ENCODE data around the gene UCHL1. TPM values are rescaled to one million over a fixed set of nuclear protein-coding genes. Genes with fewer than 3 reads are reported as not detected.
"Not testable (repeated sequence)": the region's sequence is repeated elsewhere in the genome, so short reads cannot be mapped to it uniquely, and the experiment has no call there.

Gene UCHL1
- total RNA-seq, 2 donors from 2014 or later = 1.9 to 2.7 TPM

DNA sequence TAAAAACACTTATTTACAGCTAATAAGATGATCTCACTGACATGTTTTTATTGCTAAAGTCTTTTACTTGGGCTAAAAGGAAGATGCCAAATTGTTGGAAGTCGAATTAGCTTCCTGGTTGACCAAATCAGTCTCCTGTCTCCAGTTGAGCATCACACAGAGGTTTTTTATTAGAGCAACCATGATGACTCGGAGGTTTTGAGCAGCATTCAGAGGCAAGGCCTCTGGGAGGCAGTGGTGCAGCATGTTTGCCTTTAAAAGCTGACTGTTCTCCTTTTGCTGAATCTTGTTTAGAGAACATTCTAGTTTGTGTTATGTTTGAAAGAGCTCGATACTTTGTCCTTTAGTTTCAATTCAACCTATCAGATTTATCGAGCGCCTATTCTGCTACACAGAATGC is 2.1 kb downstream of the UCHL1 start:
- H3K27ac Mint-ChIP-seq = no peak overlapping the region
- H3K9me3 Mint-ChIP-seq = no peaks in the 10 kb centered on the region
- no peak overlapping the region for H3K4me3 Mint-ChIP-seq
- DNase-seq (ENCODE audit: low spot score) = no peak
- peaks cover 23 to 33% of the 10 kb centered on the region in 2 donors for H3K27me3 Mint-ChIP-seq
- H3K4me1 Mint-ChIP-seq (ENCODE audit: low read depth in 2 of 2) = peaks cover 0 to 5% of the 10 kb centered on the region in 2 donors
- no peak for ATAC-seq
- H3K36me3 Mint-ChIP-seq = peaks cover 7% of the 10 kb centered on the region

DNA sequence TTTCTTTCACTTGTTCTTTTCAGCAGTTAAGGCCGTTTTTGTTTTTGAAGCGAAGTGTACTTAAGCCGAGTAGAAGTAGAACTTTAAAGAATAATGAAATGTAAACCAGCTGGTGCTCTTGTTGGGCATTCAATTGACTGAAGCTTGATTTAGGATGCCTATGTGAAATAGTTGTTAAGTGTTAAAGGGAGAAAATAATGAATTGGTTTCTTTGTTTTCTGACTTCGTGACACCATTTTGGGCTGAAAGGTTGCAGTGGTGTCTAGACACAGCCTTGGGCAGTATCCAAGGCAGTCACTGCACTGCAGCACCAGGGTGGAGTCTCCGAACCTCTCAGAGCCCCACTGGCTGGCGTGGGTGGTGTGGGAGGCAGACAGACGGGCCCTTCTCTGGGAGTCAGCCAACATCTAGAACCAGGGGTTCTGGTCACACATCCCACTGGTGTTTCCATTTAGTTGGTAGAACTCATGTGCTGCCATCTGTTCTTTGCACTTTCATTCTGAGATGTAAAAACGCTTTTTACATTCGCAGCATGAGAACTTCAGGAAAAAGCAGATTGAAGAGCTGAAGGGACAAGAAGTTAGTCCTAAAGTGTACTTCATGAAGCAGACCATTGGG is 3.5 kb downstream of the UCHL1 start:
- peaks cover 7% of the 10 kb centered on the region for H3K36me3 Mint-ChIP-seq
- no peak overlapping the region for H3K27ac Mint-ChIP-seq
- ATAC-seq = no peak
- no peak for DNase-seq (ENCODE audit: low spot score)
- no peak overlapping the region for H3K4me3 Mint-ChIP-seq
- H3K27me3 Mint-ChIP-seq = peaks cover 19 to 33% of the 10 kb centered on the region in 2 donors
- H3K9me3 Mint-ChIP-seq = no peaks in the 10 kb centered on the region
- H3K4me1 Mint-ChIP-seq (ENCODE audit: low read depth in 2 of 2) = peaks cover 0 to 5% of the 10 kb centered on the region in 2 donors

DNA sequence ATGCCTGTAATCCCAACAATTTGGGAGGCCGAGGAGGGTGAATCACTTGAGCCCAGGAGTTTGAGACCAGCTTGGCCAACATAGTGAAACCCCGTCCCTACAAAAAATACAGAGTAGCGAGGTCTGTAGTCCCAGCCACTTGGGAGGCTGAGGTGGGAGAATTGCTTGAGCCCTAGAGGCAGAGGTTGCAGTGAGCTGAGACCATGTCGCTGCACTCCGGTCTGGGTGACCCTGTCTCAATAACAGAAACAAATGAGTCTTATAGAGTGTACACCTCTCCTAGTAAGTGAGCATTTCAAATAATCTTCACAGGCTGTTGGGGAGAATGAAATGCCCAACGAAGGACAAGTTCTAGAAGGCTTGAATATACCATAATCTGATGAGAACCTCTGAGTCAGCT is 5.5 kb downstream of the UCHL1 start:
- Mint-ChIP-seq H3K36me3 (peaks cover 7% of the 10 kb centered on the region), H3K4me1 (ENCODE audit: low read depth in 2 of 2) (peaks cover 0 to 5% of the 10 kb centered on the region in 2 donors), H3K9me3 (no peaks in the 10 kb centered on the region), H3K27me3 (peaks cover 12 to 22% of the 10 kb centered on the region in 2 donors), H3K27ac (no peak overlapping the region), H3K4me3 (no peak overlapping the region)
- DNase-seq (ENCODE audit: low spot score) (no peak), ATAC-seq (no peak)

DNA sequence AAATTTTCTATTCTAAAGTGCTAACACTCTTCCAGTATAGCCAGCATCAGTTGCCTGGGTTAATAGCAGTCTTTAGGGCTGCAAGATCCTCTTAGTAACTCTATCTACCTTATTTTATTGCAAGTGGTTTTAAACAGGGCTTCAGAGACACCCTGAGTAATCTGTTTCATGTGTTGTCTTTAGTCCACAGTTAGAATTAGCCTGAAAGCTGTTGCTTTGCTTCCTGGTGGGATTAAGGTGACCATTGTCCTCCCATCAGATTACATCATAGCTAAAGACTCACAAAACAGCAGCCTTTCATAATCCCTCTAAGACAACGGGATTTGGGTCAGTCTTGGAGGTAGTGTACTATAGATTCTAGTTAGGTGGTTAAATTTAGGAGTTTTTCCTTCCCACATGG is 7.5 kb downstream of the UCHL1 start:
- Mint-ChIP-seq H3K27me3 (peaks cover 0 to 14% of the 10 kb centered on the region in 2 donors), H3K4me1 (ENCODE audit: low read depth in 2 of 2) (no peaks in the 10 kb centered on the region), H3K36me3 (no peaks in the 10 kb centered on the region), H3K9me3 (no peaks in the 10 kb centered on the region), H3K4me3 (no peak overlapping the region), H3K27ac (no peak overlapping the region)
- DNase-seq (ENCODE audit: low spot score) (no peak), ATAC-seq (no peak)

DNA sequence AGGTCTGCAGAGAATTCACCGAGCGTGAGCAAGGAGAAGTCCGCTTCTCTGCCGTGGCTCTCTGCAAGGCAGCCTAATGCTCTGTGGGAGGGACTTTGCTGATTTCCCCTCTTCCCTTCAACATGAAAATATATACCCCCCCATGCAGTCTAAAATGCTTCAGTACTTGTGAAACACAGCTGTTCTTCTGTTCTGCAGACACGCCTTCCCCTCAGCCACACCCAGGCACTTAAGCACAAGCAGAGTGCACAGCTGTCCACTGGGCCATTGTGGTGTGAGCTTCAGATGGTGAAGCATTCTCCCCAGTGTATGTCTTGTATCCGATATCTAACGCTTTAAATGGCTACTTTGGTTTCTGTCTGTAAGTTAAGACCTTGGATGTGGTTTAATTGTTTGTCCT is 11.3 kb downstream of the UCHL1 start:
- ATAC-seq (no peak), DNase-seq (ENCODE audit: low spot score) (no peak)
- H3K4me3 Mint-ChIP-seq = no peak overlapping the region
- H3K36me3 Mint-ChIP-seq = no peaks in the 10 kb centered on the region
- H3K27me3 Mint-ChIP-seq = peaks cover under 1 to 5% of the 10 kb centered on the region in 2 donors
- no peaks in the 10 kb centered on the region for H3K4me1 Mint-ChIP-seq (ENCODE audit: low read depth in 2 of 2)
- H3K9me3 Mint-ChIP-seq = peaks cover under 1% of the 10 kb centered on the region
- H3K27ac Mint-ChIP-seq = no peak overlapping the region

DNA sequence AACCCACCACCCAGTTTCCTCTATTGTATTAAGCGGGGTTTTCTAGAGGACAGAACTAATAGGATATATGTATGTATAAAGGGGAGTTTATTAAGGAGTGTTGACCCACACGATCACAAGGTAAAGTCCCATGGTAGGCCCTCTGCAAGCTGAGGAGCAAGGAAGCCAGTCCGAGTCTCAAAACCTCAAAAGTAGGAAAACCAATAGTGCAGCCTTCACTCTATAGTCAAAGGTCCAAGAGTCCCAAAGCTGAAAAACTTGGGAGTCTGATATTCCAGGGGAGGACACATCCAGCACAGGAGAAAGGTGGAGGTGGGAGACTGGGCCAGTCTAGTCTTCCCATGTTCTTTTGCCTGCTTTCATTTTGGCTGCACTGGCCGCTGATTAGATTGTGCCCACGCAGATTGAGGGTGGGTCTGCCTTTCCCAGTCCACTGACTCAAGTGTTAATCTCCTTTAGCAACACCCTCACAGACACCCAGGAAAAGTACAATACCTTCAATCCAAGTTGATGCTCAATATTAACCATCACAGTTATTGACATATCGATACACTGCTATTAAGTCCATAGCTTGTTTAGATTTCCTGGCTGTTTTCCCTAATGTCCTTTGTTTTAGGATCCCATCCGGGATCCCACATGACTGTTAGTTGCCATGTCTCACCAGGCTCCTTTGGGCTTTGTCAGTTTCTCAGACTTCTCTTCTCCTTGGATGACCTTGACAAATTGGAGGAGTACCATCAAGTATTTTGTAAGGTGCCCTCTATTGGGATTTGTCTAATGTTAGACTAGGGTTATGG is 12.2 kb downstream of the UCHL1 start:
- ATAC-seq = no peak
- H3K9me3 Mint-ChIP-seq = peaks cover 5% of the 10 kb centered on the region
- H3K4me1 Mint-ChIP-seq (ENCODE audit: low read depth in 2 of 2) = no peaks in the 10 kb centered on the region
- H3K4me3 Mint-ChIP-seq = no peak overlapping the region
- DNase-seq (ENCODE audit: low spot score) = no peak
- peaks cover 5 to 6% of the 10 kb centered on the region in 2 donors for H3K27me3 Mint-ChIP-seq
- no peaks in the 10 kb centered on the region for H3K36me3 Mint-ChIP-seq
- no peak overlapping the region for H3K27ac Mint-ChIP-seq

DNA sequence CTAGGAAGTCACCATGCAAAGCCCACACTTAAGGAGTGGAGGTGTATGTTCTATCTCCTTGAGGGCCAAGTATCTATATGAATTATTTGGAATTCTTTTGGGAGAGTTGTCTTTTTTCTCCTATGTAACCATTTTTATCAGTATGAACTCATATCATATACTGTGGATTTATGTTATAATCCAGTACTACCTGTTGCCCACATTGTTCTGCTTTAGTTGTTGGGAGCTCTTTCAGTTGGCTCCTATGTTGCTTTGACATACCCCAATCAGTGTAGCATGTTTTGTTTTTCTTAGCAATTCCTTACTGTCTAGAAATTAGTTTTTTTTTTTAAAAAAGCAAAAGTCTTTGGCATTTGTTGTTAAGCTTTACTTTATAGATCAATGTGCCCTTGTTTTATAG is 13.0 kb downstream of the UCHL1 start:
- H3K27ac Mint-ChIP-seq = no peak overlapping the region
- no peaks in the 10 kb centered on the region for H3K36me3 Mint-ChIP-seq
- no peak for ATAC-seq
- peaks cover 5% of the 10 kb centered on the region for H3K9me3 Mint-ChIP-seq
- no peak overlapping the region for H3K4me3 Mint-ChIP-seq
- no peak for DNase-seq (ENCODE audit: low spot score)
- peaks cover 5 to 6% of the 10 kb centered on the region in 2 donors for H3K27me3 Mint-ChIP-seq
- H3K4me1 Mint-ChIP-seq (ENCODE audit: low read depth in 2 of 2) = no peaks in the 10 kb centered on the region

DNA sequence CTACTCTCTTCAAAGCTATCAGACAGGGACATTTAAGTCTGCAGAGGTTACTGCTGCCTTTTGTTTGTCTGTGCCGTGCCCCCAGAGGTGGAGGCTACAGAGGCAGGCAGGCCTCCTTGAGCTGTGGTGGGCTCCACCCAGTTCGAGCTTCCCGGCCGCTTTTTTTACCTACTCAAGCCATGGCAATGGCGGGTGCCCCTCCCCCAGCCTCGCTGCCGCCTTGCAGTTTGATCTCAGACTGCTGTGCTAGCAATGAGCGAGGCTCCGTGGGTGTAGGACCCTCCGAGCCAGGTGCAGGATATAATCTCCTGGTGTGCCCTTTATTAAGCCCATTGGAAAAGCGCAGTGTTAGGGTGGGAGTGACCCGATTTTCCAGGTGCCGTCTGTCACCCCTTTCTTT is 19.2 kb downstream of the UCHL1 start:
- H3K27me3 Mint-ChIP-seq = peaks cover 6 to 11% of the 10 kb centered on the region in 2 donors
- ATAC-seq; H3K27ac Mint-ChIP-seq; H3K4me3 Mint-ChIP-seq; DNase-seq (ENCODE audit: low spot score); H3K9me3 Mint-ChIP-seq; H3K4me1 Mint-ChIP-seq (ENCODE audit: low read depth in 2 of 2); H3K36me3 Mint-ChIP-seq: not testable (repeated sequence)

DNA sequence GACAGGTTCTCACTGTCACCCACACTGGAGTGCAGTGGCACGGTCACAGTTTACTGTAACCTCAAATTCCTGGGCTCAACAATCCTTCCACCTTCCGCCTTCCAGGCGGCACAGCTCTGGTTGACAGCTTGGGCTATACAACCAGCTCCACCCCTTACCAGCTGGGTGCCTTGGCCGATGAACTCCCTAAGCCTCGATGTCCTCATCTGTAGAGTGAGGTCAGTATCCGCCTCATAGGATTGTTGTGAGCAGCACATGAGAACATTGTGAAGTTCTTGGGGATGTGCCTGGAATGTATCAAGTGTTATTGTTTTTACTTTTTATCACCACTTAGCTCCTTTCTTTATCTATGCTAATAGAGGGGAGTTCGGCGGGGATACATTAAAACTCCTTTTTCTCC is 23.3 kb downstream of the UCHL1 start:
- Mint-ChIP-seq H3K4me3 (no peak overlapping the region), H3K27ac (no peak overlapping the region), H3K4me1 (ENCODE audit: low read depth in 2 of 2) (no peaks in the 10 kb centered on the region), H3K36me3 (no peaks in the 10 kb centered on the region), H3K27me3 (peaks cover 5 to 6% of the 10 kb centered on the region in 2 donors), H3K9me3 (no peaks in the 10 kb centered on the region)
- ATAC-seq = no peak
- no peak for DNase-seq (ENCODE audit: low spot score)

DNA sequence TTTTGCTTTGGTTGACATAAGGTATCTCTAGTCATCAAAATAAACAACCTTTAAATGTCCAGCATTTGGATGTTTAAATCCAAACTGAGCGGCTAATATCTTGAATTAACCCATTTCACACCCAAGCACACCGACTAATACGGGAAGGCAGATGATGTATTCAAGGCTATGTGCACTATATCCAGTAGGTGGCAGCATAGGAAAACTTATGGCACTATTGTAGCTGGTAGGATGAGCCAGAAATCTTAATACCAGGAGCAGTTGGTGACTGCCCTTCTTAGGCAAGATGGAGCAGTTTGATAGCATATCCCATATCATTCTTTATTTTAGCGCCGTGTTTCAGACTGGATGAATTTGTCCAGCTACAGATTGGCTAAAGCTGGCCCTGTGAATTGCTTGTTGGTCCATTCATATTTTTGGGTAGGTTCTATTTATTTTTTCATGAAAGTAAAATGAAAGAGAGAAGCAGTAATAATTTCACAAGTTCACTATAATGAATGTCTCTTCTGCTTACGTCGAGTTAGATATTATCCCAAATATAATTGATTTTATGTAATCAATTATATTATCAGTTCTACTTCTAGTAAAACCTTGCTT is 24.4 kb downstream of the UCHL1 start:
- Mint-ChIP-seq H3K27me3 (peaks cover 5 to 6% of the 10 kb centered on the region in 2 donors), H3K36me3 (no peaks in the 10 kb centered on the region), H3K4me3 (no peak overlapping the region), H3K9me3 (no peaks in the 10 kb centered on the region), H3K27ac (no peak overlapping the region), H3K4me1 (ENCODE audit: low read depth in 2 of 2) (no peaks in the 10 kb centered on the region)
- ATAC-seq = peak; percentile 68 to 83
- no peak for DNase-seq (ENCODE audit: low spot score)

DNA sequence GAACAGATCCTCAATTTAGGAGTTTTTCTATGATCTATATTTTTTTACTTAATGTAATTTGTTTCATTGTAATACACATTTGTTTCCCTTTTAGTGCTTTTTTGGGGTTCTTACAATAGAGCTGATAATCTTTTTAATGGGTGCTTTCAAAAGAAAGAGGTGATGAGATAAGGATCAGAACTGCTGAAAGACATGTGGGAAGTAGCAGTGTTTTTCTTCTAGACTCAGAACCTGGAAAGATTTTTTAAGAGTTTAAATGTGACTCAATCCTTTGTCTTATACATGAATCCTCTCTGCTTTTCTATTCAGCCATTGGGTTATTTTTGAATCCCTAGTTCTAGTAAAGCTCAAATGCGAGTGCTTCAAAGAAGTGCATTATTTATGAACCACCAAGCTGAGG is 25.6 kb downstream of the UCHL1 start:
- Mint-ChIP-seq H3K9me3 (no peaks in the 10 kb centered on the region), H3K4me1 (ENCODE audit: low read depth in 2 of 2) (no peaks in the 10 kb centered on the region), H3K27me3 (peaks cover 5 to 6% of the 10 kb centered on the region in 2 donors), H3K27ac (no peak overlapping the region), H3K4me3 (no peak overlapping the region), H3K36me3 (no peaks in the 10 kb centered on the region)
- DNase-seq (ENCODE audit: low spot score) = no peak
- ATAC-seq = no peak

DNA sequence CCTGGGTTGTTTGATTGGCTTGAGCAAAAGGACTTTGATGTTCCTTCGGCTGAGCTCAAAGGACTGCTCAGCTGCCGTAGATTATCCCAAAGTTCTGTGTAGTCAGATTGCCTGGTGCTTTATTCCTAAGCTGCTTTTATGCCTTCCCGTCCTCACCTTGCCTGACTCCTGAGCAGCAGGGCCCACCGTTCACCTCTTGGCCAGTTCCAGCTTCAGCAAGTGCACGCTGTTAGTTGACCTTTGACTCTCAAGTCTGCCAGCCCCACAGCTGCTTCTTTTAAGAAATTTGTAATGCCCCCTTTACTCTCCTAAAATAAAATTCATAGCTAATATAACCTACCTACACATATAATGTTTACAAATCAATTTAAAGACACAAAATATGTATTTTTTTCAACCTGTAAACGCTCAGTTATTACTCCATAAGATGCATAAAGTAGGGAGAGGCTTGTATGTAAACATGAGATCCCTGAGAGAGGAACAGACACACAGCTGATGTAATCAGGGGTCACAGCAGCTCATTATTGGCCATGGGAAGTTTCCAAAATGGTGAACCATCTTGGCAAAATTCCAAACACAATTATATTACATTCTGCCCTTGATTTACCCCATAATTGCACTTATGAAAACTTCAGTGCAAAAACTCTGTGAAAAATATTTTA is 28.6 kb downstream of the UCHL1 start:
- no peaks in the 10 kb centered on the region for H3K9me3 Mint-ChIP-seq
- H3K4me3 Mint-ChIP-seq = no peak overlapping the region
- H3K4me1 Mint-ChIP-seq (ENCODE audit: low read depth in 2 of 2) = no peaks in the 10 kb centered on the region
- H3K27me3 Mint-ChIP-seq = peaks cover 0 to 3% of the 10 kb centered on the region in 2 donors
- ATAC-seq (no peak), DNase-seq (ENCODE audit: low spot score) (no peak)
- no peak overlapping the region for H3K27ac Mint-ChIP-seq
- H3K36me3 Mint-ChIP-seq = no peaks in the 10 kb centered on the region

DNA sequence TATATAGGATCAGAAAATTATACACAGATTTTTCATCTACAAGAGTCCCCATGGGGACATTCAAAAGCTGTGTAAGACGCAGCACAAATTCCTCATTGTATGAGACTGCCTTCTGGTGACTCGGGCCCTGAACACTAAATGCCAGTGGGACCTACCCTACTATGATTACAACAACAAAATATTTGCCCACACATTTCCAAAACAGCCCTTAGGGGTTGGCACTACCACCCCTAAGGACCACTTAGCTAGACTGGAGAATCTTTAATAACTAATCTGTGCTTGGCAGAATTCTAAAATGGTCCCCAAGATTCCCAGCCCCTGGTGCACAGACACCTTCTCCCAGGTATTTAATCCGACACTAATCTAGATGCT is 29.1 kb downstream of the UCHL1 start:
- DNase-seq (ENCODE audit: low spot score) (no peak), ATAC-seq (no peak)
- Mint-ChIP-seq H3K36me3 (no peaks in the 10 kb centered on the region), H3K4me3 (no peak overlapping the region), H3K4me1 (ENCODE audit: low read depth in 2 of 2) (no peaks in the 10 kb centered on the region), H3K9me3 (no peaks in the 10 kb centered on the region), H3K27ac (no peak overlapping the region), H3K27me3 (no peaks in the 10 kb centered on the region)

DNA sequence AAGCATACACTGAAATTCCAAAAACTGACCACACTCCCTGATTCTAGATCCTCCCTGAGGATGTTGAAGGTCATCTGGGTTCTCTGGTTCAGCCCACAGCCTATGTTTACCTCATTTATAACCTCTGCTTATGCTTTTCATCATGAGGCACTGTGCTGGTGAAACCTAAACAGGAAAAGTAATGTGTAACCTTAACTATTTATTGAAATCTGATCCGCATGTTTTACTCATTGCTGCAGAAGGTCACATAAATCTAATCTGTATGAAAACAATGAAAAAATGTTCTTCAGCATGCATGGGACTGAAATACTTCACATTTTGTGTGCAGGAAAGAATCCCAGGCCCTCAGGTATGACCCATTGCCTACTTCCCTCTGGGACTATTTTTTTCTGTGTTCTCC is 30.3 kb downstream of the UCHL1 start:
- Mint-ChIP-seq H3K4me3 (no peak overlapping the region), H3K27me3 (no peaks in the 10 kb centered on the region), H3K27ac (no peak overlapping the region), H3K36me3 (no peaks in the 10 kb centered on the region), H3K4me1 (ENCODE audit: low read depth in 2 of 2) (no peaks in the 10 kb centered on the region), H3K9me3 (no peaks in the 10 kb centered on the region)
- DNase-seq (ENCODE audit: low spot score) (no peak), ATAC-seq (no peak)

Data from natural killer cell treated with Interleukin-12 subunit alpha and Interleukin-12 subunit beta and Interleukin-15 and Interleukin-18, amount 100 ng/mL, for 72 hours (primary cell).